ENCODE measurements around the gene HRCT1.

HRCT1 gene

DNA sequence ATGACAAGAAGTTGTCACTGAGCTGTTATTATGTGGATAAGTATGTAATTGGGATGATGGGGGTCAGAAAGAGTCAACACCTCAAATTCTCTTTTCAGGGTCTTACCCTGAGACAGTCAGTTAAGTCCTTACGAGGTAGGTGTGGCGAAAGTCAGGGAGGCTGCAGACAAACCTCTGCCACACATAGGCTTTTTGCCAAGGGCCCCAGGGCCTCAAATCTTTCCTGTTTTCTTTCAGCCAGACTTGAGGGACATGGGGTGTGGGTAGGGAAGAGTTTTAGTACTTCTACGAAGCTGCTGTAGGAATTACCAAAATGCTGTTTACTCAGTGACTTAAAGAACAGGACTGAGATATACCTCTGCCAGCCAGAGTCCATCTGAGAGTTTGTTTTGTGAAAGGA, 38.2 kb downstream of the HRCT1 start:
- no peak for DNase-seq (ENCODE audit: low read depth)

DNA sequence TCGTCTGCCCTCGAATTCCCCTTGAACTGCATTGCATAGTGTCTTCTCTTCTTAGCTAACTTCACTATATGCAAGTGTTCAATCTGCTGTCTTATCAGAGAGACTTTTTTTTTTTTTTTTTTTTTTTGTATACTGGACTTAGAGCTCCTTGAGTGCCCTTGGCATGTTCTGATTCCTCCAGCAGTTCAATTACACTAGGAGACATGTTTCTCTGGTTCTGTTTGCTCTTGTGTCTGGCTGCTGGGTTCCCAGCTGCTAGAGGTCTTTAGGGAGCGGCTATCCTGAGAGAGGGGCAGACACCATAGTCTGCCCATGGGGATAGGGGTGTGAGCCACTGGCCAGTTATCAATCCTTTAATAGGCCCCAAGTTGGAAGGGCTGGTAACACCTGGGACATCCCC, 38.8 kb downstream of the HRCT1 start:
- DNase-seq (ENCODE audit: low read depth) = no peak

DNA sequence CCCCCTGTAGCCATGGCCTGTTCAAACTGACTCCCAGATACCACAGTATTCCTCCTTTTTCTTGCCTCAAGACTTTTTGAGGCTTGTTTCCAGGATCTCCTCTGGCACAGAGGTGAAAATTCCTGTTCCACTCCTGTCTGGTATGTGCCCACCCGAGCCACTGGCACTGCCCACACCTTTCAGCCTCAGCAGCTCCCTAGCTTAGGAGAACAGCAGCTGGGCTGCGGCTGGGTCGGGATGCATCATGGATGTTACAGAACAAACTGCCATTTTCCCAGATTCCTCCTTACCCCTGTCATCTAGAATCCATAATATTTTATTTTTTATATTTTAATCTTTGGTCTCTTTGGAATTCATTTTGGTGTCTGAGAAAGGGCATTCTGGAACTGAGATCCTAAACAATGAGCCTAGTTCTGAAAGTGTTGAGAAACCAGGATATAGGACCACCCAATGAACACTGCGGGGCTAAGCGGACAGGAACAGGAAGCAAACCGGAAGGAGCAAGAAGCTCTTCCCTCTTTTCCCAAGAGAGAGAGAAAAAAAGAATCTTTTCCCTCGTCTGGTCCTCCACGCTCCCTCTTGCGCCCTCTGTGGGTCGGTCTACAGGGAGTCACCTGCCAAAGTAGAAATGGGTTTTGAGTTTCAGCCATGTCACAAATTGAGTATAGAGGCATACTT, 39.5 kb downstream of the HRCT1 start:
- DNase-seq (ENCODE audit: low read depth) = peak; percentile 50

DNA sequence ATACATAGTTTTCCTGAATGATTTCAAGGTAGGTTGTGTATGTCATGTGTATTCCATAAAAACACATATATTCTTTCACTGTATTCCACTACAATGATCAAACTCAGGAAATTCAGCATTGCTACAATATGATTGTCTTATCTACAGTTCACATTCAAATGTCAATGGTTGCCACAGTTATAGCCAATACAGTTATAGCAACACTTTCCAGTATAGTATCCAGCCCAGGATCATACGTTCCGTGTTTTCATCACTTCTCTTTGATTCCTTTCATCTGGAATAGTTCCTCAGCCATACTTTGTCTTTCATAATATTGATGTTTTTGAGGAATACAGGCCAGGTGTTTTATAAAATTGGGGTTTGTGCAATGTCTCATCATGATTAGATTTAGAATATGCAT, 42.4 kb downstream of the HRCT1 start:
- no peak for DNase-seq (ENCODE audit: low read depth)

DNA sequence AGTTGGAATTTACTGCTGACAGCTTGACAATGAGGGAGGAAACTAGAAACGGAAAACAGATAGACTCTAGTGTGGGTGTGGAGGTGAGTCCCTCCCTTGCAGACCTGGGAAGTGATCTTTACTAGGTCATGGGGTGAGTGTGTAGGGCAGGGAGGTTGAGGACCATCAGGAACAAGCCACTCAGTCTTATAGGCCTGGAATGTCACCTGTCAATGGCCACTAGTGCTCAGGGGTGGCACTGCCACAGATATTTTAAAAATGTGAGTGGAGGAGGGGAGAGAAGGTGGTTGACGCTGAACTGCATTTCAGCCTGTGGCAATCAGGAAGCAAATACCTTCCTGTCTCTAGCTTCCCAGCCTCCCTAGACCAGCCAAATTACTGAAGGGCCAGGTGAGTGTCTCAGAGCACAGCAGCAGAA, 42.9 kb downstream of the HRCT1 start:
- no peak for DNase-seq (ENCODE audit: low read depth)

DNA sequence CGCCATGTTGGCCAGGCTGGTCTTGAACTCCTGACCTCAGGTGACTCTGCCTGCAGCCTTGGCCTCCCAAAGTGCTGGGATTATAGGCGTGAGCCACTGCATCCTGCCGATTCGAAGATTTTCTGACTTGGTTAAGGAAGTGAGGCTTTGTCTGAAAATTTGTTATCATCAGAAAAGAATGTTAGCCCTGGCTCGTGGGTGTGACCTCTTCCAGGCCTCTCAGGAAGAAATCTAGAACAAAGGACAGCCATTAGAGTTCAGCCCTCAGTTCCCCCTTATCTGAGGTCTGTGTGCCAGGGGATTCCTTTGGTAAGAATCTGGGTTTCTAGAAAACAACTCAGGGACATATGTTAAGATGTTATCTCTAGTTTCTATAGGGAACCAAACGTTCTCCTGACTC, 45.7 kb downstream of the HRCT1 start:
- DNase-seq (ENCODE audit: low read depth) = no peak

DNA sequence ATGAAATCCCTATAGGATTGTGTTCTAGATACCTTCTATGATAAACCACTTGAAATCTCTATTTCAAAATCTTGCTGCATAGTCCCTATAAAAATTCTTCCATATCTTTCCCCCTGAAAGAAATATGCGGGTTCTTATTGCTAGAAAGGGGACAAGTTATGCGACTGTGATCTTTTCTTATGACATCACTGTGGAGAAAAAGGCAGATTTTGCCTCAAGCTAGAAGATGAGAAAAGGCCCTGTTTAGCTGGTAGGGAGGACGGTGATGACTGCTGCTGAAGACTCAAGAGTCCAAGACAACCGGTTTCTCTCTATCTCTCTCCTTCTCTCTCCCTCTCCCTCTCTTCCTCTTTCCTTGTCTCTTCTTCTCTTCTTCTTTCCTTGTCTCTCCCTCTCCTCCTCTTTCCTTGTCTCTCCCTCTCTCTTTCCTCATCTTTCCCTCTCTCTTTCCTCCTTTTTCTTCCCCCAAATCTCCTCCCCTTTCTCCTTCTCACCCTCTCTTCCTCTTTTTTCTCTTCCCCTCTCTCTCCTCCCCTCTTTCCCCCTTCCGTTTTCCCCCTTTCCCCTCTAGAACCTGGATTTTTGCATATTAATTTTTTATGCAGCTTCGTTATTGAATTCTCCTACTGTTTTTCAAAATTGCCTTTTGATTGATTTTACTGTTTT, 46.7 kb downstream of the HRCT1 start:
- no peak for DNase-seq (ENCODE audit: low read depth)

DNA sequence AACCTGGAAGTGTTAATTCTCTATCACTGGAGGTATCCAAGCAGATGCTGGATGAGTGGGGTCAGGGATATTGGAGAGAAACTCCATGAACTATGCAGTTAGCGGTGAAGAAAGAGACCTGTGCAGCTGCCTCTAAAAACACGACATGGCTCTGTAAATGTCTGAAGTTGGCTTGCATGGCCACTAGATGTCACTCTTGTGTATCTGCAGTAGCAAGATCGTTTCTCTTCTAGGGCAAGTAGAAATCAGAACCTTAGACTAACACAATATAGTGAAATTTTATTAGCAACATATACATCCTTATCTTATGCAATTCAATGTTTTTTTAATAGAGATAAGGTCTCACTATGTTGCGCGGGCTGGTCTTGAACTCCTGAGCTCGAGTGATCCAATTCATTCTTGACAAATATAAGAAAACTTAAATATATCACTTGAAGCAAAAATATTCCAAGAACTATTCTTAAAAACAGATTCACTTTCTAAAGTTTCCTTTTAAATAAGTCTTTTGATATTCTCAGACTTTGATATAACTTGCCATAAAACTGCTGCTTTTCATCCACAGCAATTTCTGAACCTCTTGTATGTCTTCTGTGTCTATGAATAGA, 49.0 kb downstream of the HRCT1 start:
- DNase-seq (ENCODE audit: low read depth) = no peak

DNA sequence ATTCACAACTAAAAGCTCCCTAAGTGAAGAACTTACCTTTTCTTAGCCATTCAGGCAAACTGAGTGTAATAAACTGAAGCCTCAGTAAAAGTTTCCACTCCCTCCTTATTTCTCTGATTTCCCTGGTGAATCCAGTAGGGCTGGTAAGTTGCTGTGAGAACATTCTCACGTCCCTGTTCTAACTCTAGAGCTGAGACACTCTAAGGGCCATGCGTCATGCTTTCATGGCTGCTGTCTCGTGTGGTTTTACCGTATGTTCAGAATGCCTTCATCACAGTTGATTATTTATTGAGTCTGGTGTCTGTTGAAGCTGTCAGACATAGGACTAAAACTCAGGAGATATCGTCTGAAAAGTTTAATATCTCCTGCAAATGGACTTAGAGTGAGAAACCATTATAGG, 50.6 kb downstream of the HRCT1 start:
- DNase-seq (ENCODE audit: low read depth) = no peak

Measured in stimulated activated CD8-positive, alpha-beta memory T cell treated with anti-CD3 and anti-CD28 coated beads, Interleukin-7, amount 100 ng/mL, for 24 hours (primary cell).